HG02852 (cell line): Measurements from ENCODE around the gene BNIP3.

Experiments
- ATAC-seq: cut with Tn5 transposase; IDR thresholded peaks from one replicate; pipeline ENCODE4 v1.9.1; 2021; ENCODE audit warnings: mild to moderate bottlenecking, moderate library complexity; ENCODE audit not compliant: unreplicated experiment

Gene BNIP3

GRCh38 chr10:131981429-131982184 lies at the start of gene BNIP3:
Gene BNIP3 (minus strand): TSS chr10:131981923. CDS start chr10:131981806, 117 bp downstream.
- ATAC-seq: peak; percentile 89

GRCh38 chr10:132030898-132031463 lies 49.3 kb upstream of the BNIP3 start:
- ATAC-seq: no peak

GRCh38 chr10:132028706-132029105 lies 47.0 kb upstream of the BNIP3 start:
- ATAC-seq: no peak

GRCh38 chr10:132027423-132027983 lies 45.8 kb upstream of the BNIP3 start:
- no peak for ATAC-seq

- peak; percentile 56 for ATAC-seq
Measured at GRCh38 chr10:132023092-132023811, 41.5 kb upstream of the BNIP3 start.

GRCh38 chr10:132022241-132022640 lies 40.5 kb upstream of the BNIP3 start:
- no peak for ATAC-seq

GRCh38 chr10:132021504-132022143 lies 39.9 kb upstream of the BNIP3 start:
- ATAC-seq: no peak

- no peak for ATAC-seq
Measured at GRCh38 chr10:132021046-132021445, 39.3 kb upstream of the BNIP3 start.

- no peak for ATAC-seq
Measured at GRCh38 chr10:132020456-132020855, 38.7 kb upstream of the BNIP3 start.

GRCh38 chr10:132019366-132019765 lies 37.6 kb upstream of the BNIP3 start:
- ATAC-seq: no peak

GRCh38 chr10:132018446-132018845 lies 36.7 kb upstream of the BNIP3 start:
- no peak for ATAC-seq

GRCh38 chr10:132016514-132016913 lies 34.8 kb upstream of the BNIP3 start:
- no peak for ATAC-seq

- ATAC-seq: no peak
Measured at GRCh38 chr10:132011445-132011844, 29.7 kb upstream of the BNIP3 start.

- no peak for ATAC-seq
Measured at GRCh38 chr10:132011024-132011423, 29.3 kb upstream of the BNIP3 start.

GRCh38 chr10:132010483-132010882 lies 28.8 kb upstream of the BNIP3 start:
- no peak for ATAC-seq

- no peak for ATAC-seq
Measured at GRCh38 chr10:132009575-132009974, 27.9 kb upstream of the BNIP3 start.

- no peak for ATAC-seq
Measured at GRCh38 chr10:132007681-132008080, 26.0 kb upstream of the BNIP3 start.

- ATAC-seq: no peak
Measured at GRCh38 chr10:132006966-132007365, 25.2 kb upstream of the BNIP3 start.

- no peak for ATAC-seq
Measured at GRCh38 chr10:132005147-132005546, 23.4 kb upstream of the BNIP3 start.

- ATAC-seq: no peak
Measured at GRCh38 chr10:132004052-132004451, 22.3 kb upstream of the BNIP3 start.

GRCh38 chr10:132003282-132003924 lies 21.7 kb upstream of the BNIP3 start:
- no peak for ATAC-seq
